ENCODE measurements around the gene SELENOO. TPM values are rescaled to one million over a fixed set of nuclear protein-coding genes. Genes with fewer than 3 reads are reported as not detected.
A peak's percentile ranks its signal among the peaks of the same experiment; 100 is the strongest.

Gene SELENOO
- total RNA-seq, 1 experiment from 2014 or later: 27.0 TPM

GRCh38 chr22:50257451-50258360 lies 56.9 kb downstream of the SELENOO start:
- Mint-ChIP-seq H3K27me3 (ENCODE audit: low read depth) (peaks cover 9% of the 10 kb centered on the region), H3K9me3 (no peaks in the 10 kb centered on the region), H3K4me1 (peaks cover 8% of the 10 kb centered on the region), H3K4me3 (no peak overlapping the region), H3K36me3 (no peaks in the 10 kb centered on the region), H3K27ac (no peak overlapping the region)
- ATAC-seq: no peak
- CTCF ChIA-PET: no interaction called here
- POLR2A ChIA-PET: no interaction called here
- DNase-seq (ENCODE audit: low spot score): no peak
- no peak for TF ChIP-seq TEAD1 (CRISPR knock-in tag; IDR thresholded peaks at IDR 0.05)
- TF ChIP-seq, protein P1, sequence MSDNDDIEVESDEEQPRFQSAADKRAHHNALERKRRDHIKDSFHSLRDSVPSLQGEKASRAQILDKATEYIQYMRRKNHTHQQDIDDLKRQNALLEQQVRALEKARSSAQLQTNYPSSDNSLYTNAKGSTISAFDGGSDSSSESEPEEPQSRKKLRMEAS (CRISPR knock-in tag; IDR thresholded peaks at IDR 0.05): no peak
- no peak for TF ChIP-seq ZNF423 (CRISPR knock-in tag; IDR thresholded peaks at IDR 0.05)
- no peak for TF ChIP-seq FOXJ3 (CRISPR knock-in tag; IDR thresholded peaks at IDR 0.05; ENCODE audit: borderline replicate concordance)
- TF ChIP-seq KAT7 (CRISPR knock-in tag; IDR thresholded peaks at IDR 0.05; ENCODE audit: borderline replicate concordance): no peak
- TF ChIP-seq ZNF219 (CRISPR knock-in tag; IDR thresholded peaks at IDR 0.05; ENCODE audit: borderline replicate concordance): no peak
- no peak for TF ChIP-seq TCF7 (CRISPR knock-in tag; IDR thresholded peaks at IDR 0.05; ENCODE audit: low read depth)
- TF ChIP-seq TP53 (CRISPR knock-in tag; IDR thresholded peaks at IDR 0.05): no peak
- TF ChIP-seq, protein P2, sequence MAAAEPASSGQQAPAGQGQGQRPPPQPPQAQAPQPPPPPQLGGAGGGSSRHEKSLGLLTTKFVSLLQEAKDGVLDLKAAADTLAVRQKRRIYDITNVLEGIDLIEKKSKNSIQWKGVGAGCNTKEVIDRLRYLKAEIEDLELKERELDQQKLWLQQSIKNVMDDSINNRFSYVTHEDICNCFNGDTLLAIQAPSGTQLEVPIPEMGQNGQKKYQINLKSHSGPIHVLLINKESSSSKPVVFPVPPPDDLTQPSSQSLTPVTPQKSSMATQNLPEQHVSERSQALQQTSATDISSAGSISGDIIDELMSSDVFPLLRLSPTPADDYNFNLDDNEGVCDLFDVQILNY (CRISPR knock-in tag; IDR thresholded peaks at IDR 0.05): no peak
- TF ChIP-seq HMGXB4 (CRISPR knock-in tag; IDR thresholded peaks at IDR 0.05): no peak
- TF ChIP-seq NFATC4 (CRISPR knock-in tag; IDR thresholded peaks at IDR 0.05): no peak
- TF ChIP-seq ZNF317 (CRISPR knock-in tag; IDR thresholded peaks at IDR 0.05; ENCODE audit: borderline replicate concordance, low read depth): no peak
- no peak for TF ChIP-seq ATF2 (CRISPR knock-in tag; IDR thresholded peaks at IDR 0.05; ENCODE audit: borderline replicate concordance, low read depth)

GRCh38 chr22:50258361-50259292 lies 57.8 kb downstream of the SELENOO start:
- POLR2A ChIA-PET: no interaction called here
- CTCF ChIA-PET: interaction anchor here (0.6 to 1.0 kb wide), 2 partner anchors 9 to 66 kb away, joined by 3 read pairs; no protein-coding TSS in a partner anchor
- Mint-ChIP-seq H3K27ac (no peak overlapping the region), H3K36me3 (no peaks in the 10 kb centered on the region), H3K9me3 (no peaks in the 10 kb centered on the region), H3K4me3 (no peak overlapping the region), H3K4me1 (peaks cover 8% of the 10 kb centered on the region), H3K27me3 (ENCODE audit: low read depth) (peaks cover 9% of the 10 kb centered on the region)
- DNase-seq (ENCODE audit: low spot score): no peak
- TF ChIP-seq ZMAT4 (CRISPR knock-in tag; IDR thresholded peaks at IDR 0.05): no peak
- TF ChIP-seq USF2 (CRISPR knock-in tag; IDR thresholded peaks at IDR 0.05): 0 out of 2 replicates have a peak, but pooled peaks have one; percentile 13
- no peak for ATAC-seq

Data from WTC11 (cell line).